Neutrophil (primary cell): ENCODE measurements around the gene LAMC2.

ENCODE experiments used
- H3K27ac ChIP-seq: fragments of 200-600 bp; sonication (generic); 2 replicates; pipeline ENCODE4 v1.5.1; 2016; ENCODE audit warnings: mild to moderate bottlenecking, moderate library complexity
- H3K27me3 ChIP-seq: fragments of 200-600 bp; sonication (generic); 2 replicates; pipeline ENCODE4 v1.6.0; 2016; ENCODE audit warnings: mild to moderate bottlenecking
- H3K36me3 ChIP-seq: fragments of 200-600 bp; sonication (generic); 2 replicates; pipeline ENCODE4 v1.5.1; 2017
- H3K4me1 ChIP-seq, 2 experiments: fragments of 200-600 bp in 1 of 2; sonication (generic) in 1 of 2; 1 replicate in 1 of 2; 2 replicates in 1 of 2; pipeline versions ENCODE4 v1.5.1 to v1.6.1; 2013 to 2016; ENCODE audit warnings: low read depth in 1 of 2, low read length in 1 of 2, mild to moderate bottlenecking in 1 of 2, moderate library complexity in 1 of 2; ENCODE audit not compliant: control insufficient read depth in 1 of 2, insufficient read depth in 1 of 2
- H3K4me3 ChIP-seq, 2 experiments: fragments of 200-600 bp in 1 of 2; sonication (generic) in 1 of 2; 1 replicate in 1 of 2; 2 replicates in 1 of 2; pipeline ENCODE4 v1.5.1; 2013 to 2016; ENCODE audit warnings: low read depth in 1 of 2, low read length in 1 of 2, mild to moderate bottlenecking in 1 of 2, moderate library complexity in 1 of 2
- H3K9me3 ChIP-seq: fragments of 200-600 bp; sonication (generic); 2 replicates; pipeline ENCODE4 v1.5.1; 2016
- CTCF ChIP-seq: fragments of 200-600 bp; sonication (generic); IDR thresholded peaks from 2 replicates; pipeline ENCODE4 v1.5.1; 2016; ENCODE audit warnings: antibody characterized with exemption

Gene LAMC2

DNA sequence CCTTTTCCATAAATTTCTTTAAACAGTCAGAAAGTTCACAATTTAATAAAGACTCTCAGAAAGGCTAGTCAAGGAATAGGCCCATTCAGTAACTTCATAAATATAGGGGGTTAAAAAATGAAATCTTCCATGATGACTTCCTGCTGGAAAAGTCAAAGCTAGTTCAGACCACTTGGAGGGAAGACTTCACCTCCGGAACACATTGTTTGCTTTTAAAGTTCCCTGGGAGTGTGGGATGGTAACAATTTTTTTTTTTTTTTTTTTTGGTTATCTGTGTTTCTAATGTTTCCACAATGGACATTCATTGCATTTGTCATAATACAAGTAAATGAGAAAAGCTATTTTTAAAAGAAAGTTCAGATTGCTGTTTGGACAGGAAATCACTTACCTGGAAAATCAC lies 18.4 kb upstream of the LAMC2 start:
- H3K4me1 ChIP-seq = no peaks in the 10 kb centered on the region
- no peaks in the 10 kb centered on the region for H3K36me3 ChIP-seq
- H3K4me3 ChIP-seq = no peak overlapping the region
- no peaks in the 10 kb centered on the region for H3K9me3 ChIP-seq
- no peak for TF ChIP-seq CTCF
- H3K27ac ChIP-seq = no peak overlapping the region
- peaks cover 15% of the 10 kb centered on the region for H3K27me3 ChIP-seq

DNA sequence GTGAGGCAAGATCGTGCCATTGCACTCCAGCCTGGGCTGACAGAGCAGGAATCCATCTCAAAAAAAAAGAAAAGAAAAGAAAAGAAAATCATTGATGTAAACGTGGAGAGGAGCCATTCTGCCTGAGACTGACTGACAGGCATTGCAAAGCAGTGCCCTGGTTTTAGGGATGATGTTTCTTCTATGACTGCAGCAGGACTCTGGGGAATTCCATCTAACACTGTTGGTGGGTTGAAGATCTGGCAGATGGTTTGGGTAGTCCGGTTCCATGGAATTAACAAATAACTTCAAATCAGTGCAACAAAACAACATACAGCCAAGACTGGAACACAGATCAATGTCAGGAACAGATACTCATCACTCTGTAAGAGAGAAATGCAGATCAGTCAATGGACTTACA lies 17.8 kb upstream of the LAMC2 start:
- TF ChIP-seq CTCF = no peak
- H3K9me3 ChIP-seq = no peaks in the 10 kb centered on the region
- no peak overlapping the region for H3K27ac ChIP-seq
- no peak overlapping the region for H3K4me3 ChIP-seq
- no peaks in the 10 kb centered on the region for H3K4me1 ChIP-seq
- peaks cover 21% of the 10 kb centered on the region for H3K27me3 ChIP-seq
- H3K36me3 ChIP-seq = no peaks in the 10 kb centered on the region

DNA sequence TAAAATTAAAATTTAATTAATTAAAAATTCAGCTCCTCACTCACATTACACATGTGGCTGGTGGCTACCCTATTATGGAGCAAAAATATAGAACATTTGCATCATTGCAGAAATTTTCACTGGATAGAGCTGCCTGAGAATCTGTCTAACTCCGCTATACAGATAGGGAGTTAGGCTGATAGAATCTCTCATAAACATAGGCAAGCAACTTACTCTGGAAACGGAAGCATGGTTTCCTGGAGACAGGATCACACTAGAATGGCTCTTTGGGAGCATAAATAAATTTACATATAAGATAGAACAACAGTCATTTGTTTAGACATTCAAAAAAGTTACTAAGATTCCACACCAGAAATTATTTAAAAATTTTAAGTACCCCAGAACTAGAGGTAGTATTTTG lies 12.2 kb upstream of the LAMC2 start:
- H3K27ac ChIP-seq = no peak overlapping the region
- peaks cover 36% of the 10 kb centered on the region for H3K27me3 ChIP-seq
- H3K36me3 ChIP-seq = no peaks in the 10 kb centered on the region
- no peak overlapping the region for H3K4me3 ChIP-seq
- no peaks in the 10 kb centered on the region for H3K4me1 ChIP-seq
- TF ChIP-seq CTCF = no peak
- no peaks in the 10 kb centered on the region for H3K9me3 ChIP-seq

DNA sequence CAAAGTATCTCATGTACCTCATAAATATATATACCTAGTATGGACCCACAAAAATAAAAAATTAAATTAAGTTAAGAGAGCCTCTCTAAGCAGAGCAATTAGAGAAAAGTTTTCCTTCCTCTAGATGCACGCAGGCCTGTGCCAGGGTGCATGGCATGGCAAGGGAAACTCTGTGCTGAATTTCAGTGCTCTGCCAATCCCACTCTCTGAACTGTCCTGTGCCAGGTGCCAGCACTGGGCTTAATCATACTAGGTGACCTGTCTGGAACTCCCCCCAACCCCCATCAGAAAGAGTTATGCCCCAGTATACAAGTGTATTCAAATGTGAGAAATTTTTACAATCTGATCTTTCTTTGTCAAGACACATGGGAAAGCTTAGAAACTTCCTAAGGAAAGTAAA lies 10.4 kb upstream of the LAMC2 start:
- no peaks in the 10 kb centered on the region for H3K4me1 ChIP-seq
- no peak overlapping the region for H3K27ac ChIP-seq
- peaks cover 36% of the 10 kb centered on the region for H3K27me3 ChIP-seq
- no peaks in the 10 kb centered on the region for H3K36me3 ChIP-seq
- no peak for TF ChIP-seq CTCF
- H3K4me3 ChIP-seq = no peak overlapping the region
- H3K9me3 ChIP-seq = no peaks in the 10 kb centered on the region

- no peak overlapping the region for H3K27ac ChIP-seq
- H3K27me3 ChIP-seq = peaks cover 16% of the 10 kb centered on the region
- H3K4me3 ChIP-seq = no peak overlapping the region
- no peaks in the 10 kb centered on the region for H3K4me1 ChIP-seq
- TF ChIP-seq CTCF = no peak
- H3K36me3 ChIP-seq = no peaks in the 10 kb centered on the region
- H3K9me3 ChIP-seq = no peaks in the 10 kb centered on the region
Observed at GRCh38 chr1:183178545-183178944, 7.5 kb upstream of the LAMC2 start.

DNA sequence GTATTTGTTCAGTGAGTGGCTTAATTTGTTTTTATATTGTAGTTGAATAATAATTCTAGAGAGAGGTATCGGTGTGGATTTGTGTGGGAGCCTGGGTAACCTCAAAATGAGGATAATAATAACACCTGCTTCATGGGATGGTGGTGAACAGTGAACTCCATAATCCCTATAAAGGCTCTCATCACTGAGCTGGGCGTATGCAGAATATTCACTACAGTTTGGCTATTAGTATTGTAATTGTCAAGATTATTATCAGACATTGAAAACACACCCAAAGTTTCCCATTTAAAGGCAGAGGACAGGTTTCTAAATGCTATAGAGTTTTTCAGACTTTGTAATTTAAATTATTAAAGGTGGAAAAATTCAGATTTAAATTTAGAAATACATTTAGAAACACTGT lies 7.0 kb upstream of the LAMC2 start:
- no peak overlapping the region for H3K4me3 ChIP-seq
- H3K27ac ChIP-seq = no peak overlapping the region
- H3K4me1 ChIP-seq = no peaks in the 10 kb centered on the region
- no peaks in the 10 kb centered on the region for H3K36me3 ChIP-seq
- no peaks in the 10 kb centered on the region for H3K9me3 ChIP-seq
- no peak for TF ChIP-seq CTCF
- peaks cover 12% of the 10 kb centered on the region for H3K27me3 ChIP-seq
